Sigmoid colon (tissue), 4 donors: ENCODE data around the gene MR1.

Source experiments
- CTCF ChIP-seq, 4 experiments: fragments of 450-650 bp in 3 of 4; fragments of 200-600 bp in 1 of 4; IDR thresholded peaks; one replicate each; pipeline ENCODE4 v1.5.1; 2016 to 2019; ENCODE audit warnings: antibody characterized with exemption in 4 of 4, mild to moderate bottlenecking in 3 of 4, moderate library complexity in 2 of 4
- EP300 ChIP-seq, 4 donors: sonication (generic); formaldehyde crosslinking; IDR thresholded peaks; one replicate each; pipeline ENCODE4 v1.6.1; 2017; ENCODE audit warnings: antibody characterized with exemption in 4 of 4
- POLR2A ChIP-seq, 2 donors: fragments of 450-650 bp; IDR thresholded peaks; one replicate each; pipeline ENCODE4 v1.6.1; 2016; ENCODE audit warnings: antibody characterized with exemption in 2 of 2, mild to moderate bottlenecking in 2 of 2, moderate library complexity in 2 of 2

GRCh38 chr1:181103399-181103798, 69.6 kb downstream of the MR1 start:
- TF ChIP-seq CTCF (IDR thresholded peaks at IDR 0.05) (no peak), EP300 (IDR thresholded peaks at IDR 0.05) (no peak), POLR2A (IDR thresholded peaks at IDR 0.05) (no peak)
